Measurements from ENCODE around the gene SYNRG. TPM values are rescaled to one million over a fixed set of nuclear protein-coding genes. Genes with fewer than 3 reads are reported as not detected.

Gene SYNRG
- total and polyA plus RNA-seq, 2 of the 13 experiments (the other 11 are each of a cell fraction or from before 2014, with no cell fraction given) = 7.3 to 8.7 TPM

DNA sequence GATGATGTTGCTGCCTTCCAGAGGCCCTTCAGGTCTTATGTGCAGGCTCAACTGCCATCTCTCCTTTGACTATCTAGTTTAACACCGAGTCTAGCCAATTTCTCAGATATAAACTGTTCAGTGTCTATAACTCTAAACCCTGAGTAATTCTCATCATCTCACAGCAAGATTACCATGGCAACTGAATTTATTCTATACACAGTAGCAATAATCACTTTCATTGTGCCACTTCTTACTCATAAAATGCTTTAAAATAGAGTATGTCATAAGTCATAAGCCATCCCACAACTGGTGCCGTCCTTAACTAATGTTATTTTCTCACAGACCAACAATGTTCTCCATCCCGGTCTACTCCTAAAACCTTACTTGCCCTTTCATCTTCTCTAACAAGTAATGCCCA, 45.0 kb downstream of the SYNRG start:
- 95% methylated on average over 3 of the region's 3 CpGs for WGBS (ENCODE audit: low lambda C conversion rate)
- no peaks in the 10 kb centered on the region for H3K9me3 ChIP-seq (ENCODE audit: low read length)
- no peaks in the 10 kb centered on the region for H3K79me2 ChIP-seq (ENCODE audit: insufficient read depth, low read length)
- H3K4me1 ChIP-seq (ENCODE audit: insufficient read depth, low read length) = no peaks in the 10 kb centered on the region
- no peak overlapping the region for H3K9ac ChIP-seq (ENCODE audit: insufficient read depth, low read depth, low read length)
- intact Hi-C loops (cut with micrococcal nuclease; ENCODE audit: unreplicated experiment) (no loop called here), in situ Hi-C loops (cut with HindIII; ENCODE audit: extremely low pct_ligation_motif_present, low pct_unique_long_range_greater_than_20kb) (no loop called here)
- H3K36me3 ChIP-seq (replicated peaks in 1 of 2; ENCODE audit: control insufficient read depth in 1 of 2, insufficient read depth in 2 of 2, low read length in 2 of 2) = peaks cover 4 to 50% of the 10 kb centered on the region in 2 experiments
- ChIA-PET CTCF (ENCODE audit: low intra/inter-chr PET ratio, low total read pairs) (no interaction called here), POLR2A (no interaction called here)
- TF ChIP-seq ZNF558 (CRISPR knock-in tag; IDR thresholded peaks at IDR 0.05; ENCODE audit: borderline replicate concordance) (no peak), GPN1 (CRISPR knock-in tag; IDR thresholded peaks at IDR 0.05; ENCODE audit: borderline replicate concordance) (no peak), MEF2D (CRISPR knock-in tag; IDR thresholded peaks at IDR 0.05) (no peak), NAIF1 (CRISPR knock-in tag; IDR thresholded peaks at IDR 0.05; ENCODE audit: borderline replicate concordance) (no peak), CC2D1A (CRISPR knock-in tag; IDR thresholded peaks at IDR 0.05) (no peak)
- H3K27me3 ChIP-seq (ENCODE audit: control insufficient read depth in 1 of 2, insufficient read depth in 2 of 2, low read length in 2 of 2) = no peaks in the 10 kb centered on the region
- no peak for ATAC-seq
- H3K4me2 ChIP-seq (ENCODE audit: low read depth, low read length) = no peak overlapping the region
- no TSS peak for BruUV-seq (replicated peaks)
- no peaks in the 10 kb centered on the region; the same call in 1 of the 2 replicates for H4K20me1 ChIP-seq (ENCODE audit: insufficient read depth, low read length)
- no peak overlapping the region for H3K27ac ChIP-seq (ENCODE audit: extremely low read length, insufficient read depth, low read length)
- H2AFZ ChIP-seq (ENCODE audit: low read length) = no peak overlapping the region
- no peak for FAIRE-seq
- H3K4me3 ChIP-seq (replicated peaks in 1 of 3; ENCODE audit: insufficient read depth in 1 of 3, low read depth in 2 of 3, low read length in 3 of 3) = no peak overlapping the region
- no peak for DNase-seq (ENCODE audit: low spot score)

DNA sequence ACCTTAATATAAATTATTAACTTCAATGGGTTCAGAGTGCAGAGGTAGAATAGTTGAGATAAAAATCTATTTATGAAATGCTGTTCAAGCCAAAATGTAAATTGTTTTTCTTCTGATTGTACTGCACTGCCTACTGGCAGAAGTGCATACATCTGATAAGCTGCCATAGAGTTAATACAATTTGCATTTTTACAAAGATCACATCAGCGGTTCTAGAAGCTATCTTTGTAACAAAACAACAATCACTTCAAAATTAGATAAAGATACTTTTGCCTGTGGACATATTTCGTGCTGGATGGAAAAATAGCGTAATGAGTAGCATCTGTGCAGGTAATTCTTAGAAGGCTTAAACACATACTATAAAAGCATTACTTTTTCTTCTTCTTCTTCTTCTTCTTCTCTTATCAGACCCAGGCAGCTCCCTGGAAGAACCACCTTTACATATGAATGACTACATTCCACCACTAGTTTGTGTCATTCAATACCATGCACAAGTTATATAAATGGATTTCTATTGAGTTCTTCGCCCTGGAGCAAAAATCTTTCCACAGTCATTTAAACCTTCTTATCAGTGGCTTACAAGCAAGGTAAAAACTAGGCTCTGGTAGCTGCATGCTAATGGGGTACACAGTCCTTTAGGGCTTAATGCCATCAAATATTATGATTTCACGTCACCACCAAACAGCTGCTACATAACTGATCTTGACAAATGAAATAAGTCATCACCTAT, 47.0 kb downstream of the SYNRG start:
- no peaks in the 10 kb centered on the region for H3K79me2 ChIP-seq (ENCODE audit: insufficient read depth, low read length)
- H3K9me3 ChIP-seq (ENCODE audit: low read length) = no peaks in the 10 kb centered on the region
- DNase-seq (ENCODE audit: low spot score) = no peak
- no peak overlapping the region for H3K4me3 ChIP-seq (replicated peaks in 1 of 3; ENCODE audit: insufficient read depth in 1 of 3, low read depth in 2 of 3, low read length in 3 of 3)
- H3K4me1 ChIP-seq (ENCODE audit: insufficient read depth, low read length) = no peaks in the 10 kb centered on the region
- no peak for FAIRE-seq
- no peaks in the 10 kb centered on the region; the same call in 1 of the 2 replicates for H4K20me1 ChIP-seq (ENCODE audit: insufficient read depth, low read length)
- no peak overlapping the region for H3K4me2 ChIP-seq (ENCODE audit: low read depth, low read length)
- WGBS (ENCODE audit: low lambda C conversion rate) = 94% methylated on average over 5 of the region's 5 CpGs
- H2AFZ ChIP-seq (ENCODE audit: low read length) = no peak overlapping the region
- intact Hi-C loops (cut with micrococcal nuclease; ENCODE audit: unreplicated experiment) = no loop called here
- no peaks in the 10 kb centered on the region for H3K27me3 ChIP-seq (ENCODE audit: control insufficient read depth in 1 of 2, insufficient read depth in 2 of 2, low read length in 2 of 2)
- BruUV-seq (replicated peaks) = no TSS peak
- no peak overlapping the region for H3K9ac ChIP-seq (ENCODE audit: insufficient read depth, low read depth, low read length)
- TF ChIP-seq, protein P1, sequence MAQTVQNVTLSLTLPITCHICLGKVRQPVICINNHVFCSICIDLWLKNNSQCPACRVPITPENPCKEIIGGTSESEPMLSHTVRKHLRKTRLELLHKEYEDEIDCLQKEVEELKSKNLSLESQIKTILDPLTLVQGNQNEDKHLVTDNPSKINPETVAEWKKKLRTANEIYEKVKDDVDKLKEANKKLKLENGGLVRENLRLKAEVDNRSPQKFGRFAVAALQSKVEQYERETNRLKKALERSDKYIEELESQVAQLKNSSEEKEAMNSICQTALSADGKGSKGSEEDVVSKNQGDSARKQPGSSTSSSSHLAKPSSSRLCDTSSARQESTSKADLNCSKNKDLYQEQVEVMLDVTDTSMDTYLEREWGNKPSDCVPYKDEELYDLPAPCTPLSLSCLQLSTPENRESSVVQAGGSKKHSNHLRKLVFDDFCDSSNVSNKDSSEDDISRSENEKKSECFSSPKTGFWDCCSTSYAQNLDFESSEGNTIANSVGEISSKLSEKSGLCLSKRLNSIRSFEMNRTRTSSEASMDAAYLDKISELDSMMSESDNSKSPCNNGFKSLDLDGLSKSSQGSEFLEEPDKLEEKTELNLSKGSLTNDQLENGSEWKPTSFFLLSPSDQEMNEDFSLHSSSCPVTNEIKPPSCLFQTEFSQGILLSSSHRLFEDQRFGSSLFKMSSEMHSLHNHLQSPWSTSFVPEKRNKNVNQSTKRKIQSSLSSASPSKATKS (CRISPR knock-in tag; IDR thresholded peaks at IDR 0.05) = no peak
- TF ChIP-seq SOX6 (IDR thresholded peaks at IDR 0.05) (no peak), SOX6 (CRISPR knock-in tag; IDR thresholded peaks at IDR 0.05) (no peak), ZIK1 (CRISPR knock-in tag; IDR thresholded peaks at IDR 0.05; ENCODE audit: borderline replicate concordance, low read depth) (no peak), CENPT (CRISPR knock-in tag; IDR thresholded peaks at IDR 0.05; ENCODE audit: low read depth) (no peak)
- ATAC-seq = no peak
- in situ Hi-C loops (cut with HindIII; ENCODE audit: extremely low pct_ligation_motif_present, low pct_unique_long_range_greater_than_20kb) = no loop called here
- H3K27ac ChIP-seq (ENCODE audit: extremely low read length, insufficient read depth, low read length) = no peak overlapping the region
- ChIA-PET POLR2A (no interaction called here), CTCF (ENCODE audit: low intra/inter-chr PET ratio, low total read pairs) (no interaction called here)
- peaks cover 4 to 47% of the 10 kb centered on the region in 2 experiments for H3K36me3 ChIP-seq (replicated peaks in 1 of 2; ENCODE audit: control insufficient read depth in 1 of 2, insufficient read depth in 2 of 2, low read length in 2 of 2)

Data from HepG2 (cell line).